SK-N-SH (cell line): Measurements from ENCODE around the gene CNTN4. TPM values are rescaled to one million over a fixed set of nuclear protein-coding genes. Genes with fewer than 3 reads are reported as not detected.

Source experiments
- CTCF ChIA-PET: fragments of 300-600, 350-600 bp; formaldehyde crosslinking; extraction: SDS; loops from one replicate; lab custom pipeline; 2021; lab: Yijun Ruan, JAX
- POLR2A ChIA-PET: fragments of 350-600 bp; sonication (Branson Sonifier 250); formaldehyde crosslinking; extraction: SDS; loops from one replicate; lab custom pipeline; 2020; ENCODE audit warnings: antibody characterized with exemption, inconsistent platforms; lab: Yijun Ruan, JAX
- DNase-seq: peaks from one replicate; pipeline ENCODE4 v3.0.0; 2012
- H2AFZ ChIP-seq: fragments of 200-600 bp; sonication (generic); 2 replicates; pipeline ENCODE4 v1.8.1; 2016; ENCODE audit warnings: antibody characterized with exemption, mild to moderate bottlenecking, low read depth
- H3F3A ChIP-seq: fragments of 200-600 bp; sonication (generic); replicated peaks from 2 replicates; pipeline ENCODE3; 2016; ENCODE audit warnings: antibody characterized with exemption, mild to moderate bottlenecking; ENCODE audit not compliant: insufficient read depth
- H3K27ac ChIP-seq, 2 experiments: fragments of 200-500 bp in 1 of 2; fragments of 200-600 bp in 1 of 2; sonication (Bioruptor generic) in 1 of 2; sonication (generic), shearing (Covaris generic) in 1 of 2; 2 replicates each; pipeline versions ENCODE4 v1.5.1 to v1.6.1; 2014 to 2016; ENCODE audit warnings: low read depth in 2 of 2, inconsistent platforms in 1 of 2, low read length in 1 of 2, mild to moderate bottlenecking in 1 of 2, mixed read lengths in 1 of 2
- H3K27me3 ChIP-seq: fragments of 200-600 bp; sonication (generic), shearing (Covaris generic); 2 replicates; pipeline ENCODE4 v1.6.1; 2016; ENCODE audit warnings: mixed run types; ENCODE audit not compliant: insufficient read depth
- H3K36me3 ChIP-seq, 2 experiments: fragments of 200-500 bp in 1 of 2; fragments of 200-600 bp in 1 of 2; sonication (Bioruptor generic) in 1 of 2; sonication (generic) in 1 of 2; replicated peaks in 1 of 2; 2 replicates each; pipeline versions ENCODE3 to v1.5.1; 2014 to 2016; ENCODE audit warnings: low read length in 1 of 2, mild to moderate bottlenecking in 1 of 2; ENCODE audit not compliant: insufficient read depth in 2 of 2, control insufficient read depth in 1 of 2
- H3K4me1 ChIP-seq, 2 experiments: fragments of 200-500 bp in 1 of 2; fragments of 200-600 bp in 1 of 2; sonication (Bioruptor generic) in 1 of 2; sonication (generic), shearing (Covaris generic) in 1 of 2; 2 replicates each; pipeline versions ENCODE4 v1.5.1 to v1.6.1; 2014 to 2016; ENCODE audit warnings: low read depth in 1 of 2, low read length in 1 of 2, mixed run types in 1 of 2; ENCODE audit not compliant: insufficient read depth in 2 of 2, control insufficient read depth in 1 of 2
- H3K4me2 ChIP-seq: fragments of 200-600 bp; sonication (generic), shearing (Covaris generic); 2 replicates; pipeline ENCODE4 v1.6.1; 2017; ENCODE audit warnings: mixed run types
- H3K4me3 ChIP-seq, 2 experiments: fragments of 200-500 bp in 1 of 2; fragments of 200-600 bp in 1 of 2; sonication (Bioruptor generic) in 1 of 2; sonication (generic), shearing (Covaris generic) in 1 of 2; 2 replicates each; pipeline versions ENCODE4 v1.5.1 to v1.8.1; 2014 to 2016; ENCODE audit warnings: low read depth in 2 of 2, inconsistent platforms in 1 of 2, low read length in 1 of 2, mild to moderate bottlenecking in 1 of 2, mixed read lengths in 1 of 2, moderate library complexity in 1 of 2
- H3K79me2 ChIP-seq: fragments of 200-600 bp; sonication (generic); 2 replicates; pipeline ENCODE4 v1.8.1; 2017; ENCODE audit warnings: mild to moderate bottlenecking; ENCODE audit not compliant: insufficient read depth
- H3K9ac ChIP-seq: fragments of 200-600 bp; sonication (generic); 2 replicates; pipeline ENCODE4 v1.6.1; 2017; ENCODE audit warnings: mixed run types
- H3K9me2 ChIP-seq: fragments of 200-600 bp; sonication (generic); 2 replicates; pipeline ENCODE4 v1.6.1; 2017; ENCODE audit warnings: mixed run types
- H3K9me3 ChIP-seq: fragments of 200-600 bp; sonication (generic); 2 replicates; pipeline ENCODE4 v1.6.1; 2017; ENCODE audit warnings: mixed run types, mild to moderate bottlenecking, moderate library complexity
- H4K20me1 ChIP-seq: fragments of 200-600 bp; sonication (generic); 2 replicates; pipeline ENCODE4 v1.6.1; 2017; ENCODE audit warnings: mild to moderate bottlenecking, mixed run types; ENCODE audit not compliant: insufficient read depth
- CHD2 ChIP-seq: fragments of 150-350 bp; IDR thresholded peaks from 2 replicates; pipeline ENCODE4 v1.6.1; 2018; ENCODE audit warnings: low read length; ENCODE audit not compliant: partially characterized antibody
- ELF1 ChIP-seq: IDR thresholded peaks from 2 replicates; pipeline ENCODE4 v1.4.0; 2012
- EP300 ChIP-seq, 2 experiments: IDR thresholded peaks; 2 replicates each; pipeline versions ENCODE4 v1.4.0 to v1.6.1; 2012; ENCODE audit warnings: borderline replicate concordance in 1 of 2, low read depth in 1 of 2, low read length in 1 of 2
- GATA2 ChIP-seq: sonication (generic); formaldehyde crosslinking; IDR thresholded peaks from 2 replicates; pipeline ENCODE4 v1.5.0; 2020; ENCODE audit warnings: mild to moderate bottlenecking, missing genetic modification reagents
- MXI1 ChIP-seq: IDR thresholded peaks from 2 replicates; pipeline ENCODE4 v1.6.1; 2012; ENCODE audit warnings: mild to moderate bottlenecking, low read depth, low read length, improper control_type of control experiment
- RCOR1 ChIP-seq: fragments of 150-350 bp; IDR thresholded peaks from 2 replicates; pipeline ENCODE4 v1.6.1; 2017; ENCODE audit warnings: antibody characterized with exemption, low read length
- USF1 ChIP-seq: IDR thresholded peaks from 2 replicates; pipeline ENCODE4 v1.4.0; 2012; ENCODE audit warnings: low read depth, borderline replicate concordance
- USF2 ChIP-seq: fragments of 150-350 bp; IDR thresholded peaks from 2 replicates; pipeline ENCODE4 v1.6.1; 2017; ENCODE audit warnings: antibody characterized with exemption, low read length, low read depth, borderline replicate concordance
- ZBTB33 ChIP-seq: IDR thresholded peaks from 2 replicates; pipeline ENCODE4 v1.4.0; 2012; ENCODE audit warnings: low read depth, borderline replicate concordance
- WGBS: methylation state at CpG from one replicate; pipeline ENCODE4 v1.1.6; 2017; ENCODE audit warnings: low lambda C conversion rate; 5-methylcytosine and 5-hydroxymethylcytosine counted together
- polyA plus RNA-seq, 3 experiments: library from polyadenylated mRNA; depleted of rRNA; stranded (reverse); fragments of >200 nt; gene quantifications; 2 replicates each; pipeline ENCODE4 v1.2.3, GENCODE V29; 2012

Gene CNTN4
- polyA plus RNA-seq, 1 of the 3 experiments (the other 2 are of a cell fraction): 0.12 TPM

GRCh38 chr3:2506776-2507175 lies 408.1 kb downstream of the CNTN4 start (continued):
- TF ChIP-seq USF1 (no peak), ZBTB33 (no peak)

- H3K9me3 ChIP-seq: no peaks in the 10 kb centered on the region
- ChIA-PET POLR2A (interaction anchor here (1.3 kb wide), 1 partner anchor 11 kb away, joined by 4 read pairs; no protein-coding TSS in a partner anchor), CTCF (interaction anchor here (1.6 kb wide), 1 partner anchor 11 kb away, joined by 5 read pairs; no protein-coding TSS in a partner anchor)
Measured at GRCh38 chr3:2510591-2511145, 412.0 kb downstream of the CNTN4 start.

GRCh38 chr3:2511356-2511755 lies 412.7 kb downstream of the CNTN4 start:
- H3K79me2 ChIP-seq: no peaks in the 10 kb centered on the region
- H3F3A ChIP-seq: no peaks in the 10 kb centered on the region
- no peak for TF ChIP-seq GATA2
- peak; percentile 43; the same call in 1 of the 2 replicates for TF ChIP-seq MXI1
- H3K36me3 ChIP-seq: no peaks in the 10 kb centered on the region
- peak; percentile 33 for DNase-seq
- no peaks in the 10 kb centered on the region for H3K9me3 ChIP-seq
- H3K4me2 ChIP-seq: no peak overlapping the region
- no peaks in the 10 kb centered on the region for H3K27me3 ChIP-seq
- peak overlapping the region in 1 of 2 experiments; percentile 30; a peak in 1 of 4 replicates for H3K4me3 ChIP-seq
- CTCF ChIA-PET: interaction anchor here (1.6 kb wide), 1 partner anchor 10 kb away, joined by 5 read pairs; no protein-coding TSS in a partner anchor
- no peak overlapping the region for H3K9ac ChIP-seq
- POLR2A ChIA-PET: interaction anchor here (1.3 kb wide), 1 partner anchor 10 kb away, joined by 4 read pairs; no protein-coding TSS in a partner anchor
- H3K9me2 ChIP-seq: no peaks in the 10 kb centered on the region
- H3K27ac ChIP-seq: peak overlapping the region in 1 of 2 experiments; percentile 92; a peak in 2 of 4 replicates
- H3K4me1 ChIP-seq: peaks cover 0 to 18% of the 10 kb centered on the region in 2 experiments; a peak in 2 of 4 replicates
- H4K20me1 ChIP-seq: no peaks in the 10 kb centered on the region
- no peak overlapping the region for H2AFZ ChIP-seq
- WGBS: 4% methylated on average over 5 of the region's 10 CpGs

More at GRCh38 chr3:2510591-2511145, 412.0 kb downstream of the CNTN4 start:
- Histone ChIP-seq H3K79me2 (no peaks in the 10 kb centered on the region), H3K36me3 (no peaks in the 10 kb centered on the region), H4K20me1 (no peaks in the 10 kb centered on the region), H3K9me2 (no peaks in the 10 kb centered on the region), H3K27ac (peak overlapping the region in 1 of 2 experiments; percentile 92; a peak in 2 of 4 replicates), H3K4me3 (peak overlapping the region in 1 of 2 experiments; percentile 30; a peak in 1 of 4 replicates), H3K4me1 (peaks cover 0 to 18% of the 10 kb centered on the region in 2 experiments; a peak in 2 of 4 replicates), H2AFZ (no peak overlapping the region), H3F3A (no peaks in the 10 kb centered on the region), H3K4me2 (no peak overlapping the region), H3K27me3 (no peaks in the 10 kb centered on the region), H3K9ac (no peak overlapping the region)
- WGBS: 17% methylated on average over 8 of the region's 8 CpGs
- DNase-seq: peak; percentile 14
- TF ChIP-seq ELF1 (no peak), CHD2 (no peak), EP300 (IDR thresholded peaks at IDR 0.05; ENCODE audit: borderline replicate concordance in 1 of 2, low read depth in 1 of 2, low read length in 1 of 2) (peak in 1 of 2 experiments; percentile 5; a peak in 1 of 4 replicates), RCOR1 (0 out of 2 replicates have a peak, but pooled peaks have one; percentile 7), USF2 (no peak)
